Naive thymus-derived CD4-positive, alpha-beta T cell (primary cell): ENCODE measurements around the gene OSBPL5. TPM values are rescaled to one million over a fixed set of nuclear protein-coding genes. Genes with fewer than 3 reads are reported as not detected.

Experiments used
- ATAC-seq: fragments of 150-1000 bp; cut with Tn5 transposase; 2 replicates; pipeline ENCODE4 v1.10.0; 2021; ENCODE audit warnings: mild to moderate bottlenecking, moderate library complexity
- CTCF ChIA-PET: fragments of 350-600 bp; sonication (Branson Sonifier 250); formaldehyde crosslinking; loops from one replicate; lab custom pipeline; 2021; ENCODE audit warnings: antibody characterized with exemption; lab: Charles Lee
- POLR2A ChIA-PET: fragments of 350-600 bp; sonication (Branson Sonifier 250); formaldehyde crosslinking; loops from one replicate; lab custom pipeline; 2021; ENCODE audit warnings: antibody characterized with exemption, inconsistent platforms; lab: Charles Lee
- DNase-seq, 9 donors: peaks; one replicate each; pipeline versions ENCODE4 v3.0.0 to v3.0.0-alpha.2; 2020 to 2022; ENCODE audit warnings: mixed read lengths in 1 of 9
- H3K27ac ChIP-seq: one replicate; pipeline ENCODE4 v1.7.0; 2013; ENCODE audit warnings: mild to moderate bottlenecking, low read depth, low read length, moderate library complexity
- H3K27me3 ChIP-seq, 2 donors: one replicate each; pipeline ENCODE4 v1.7.0; 2013; ENCODE audit warnings: low read length in 2 of 2, mild to moderate bottlenecking in 2 of 2, moderate library complexity in 2 of 2; ENCODE audit not compliant: control insufficient read depth in 2 of 2, insufficient read depth in 2 of 2
- H3K36me3 ChIP-seq, 3 experiments: 1 replicate in 2 of 3; 2 replicates in 1 of 3; pipeline ENCODE4 v1.7.0; 2013; ENCODE audit warnings: low read length in 3 of 3, mild to moderate bottlenecking in 3 of 3, moderate library complexity in 1 of 3; ENCODE audit not compliant: insufficient read depth in 3 of 3, control insufficient read depth in 2 of 3
- H3K4me1 ChIP-seq, 2 donors: one replicate each; pipeline ENCODE4 v1.7.0; 2013; ENCODE audit warnings: low read length in 2 of 2, mild to moderate bottlenecking in 2 of 2, moderate library complexity in 1 of 2; ENCODE audit not compliant: control insufficient read depth in 2 of 2, insufficient read depth in 2 of 2
- H3K4me3 ChIP-seq: 2 replicates; pipeline ENCODE4 v1.7.0; 2013; ENCODE audit warnings: mild to moderate bottlenecking, low read length
- H3K9me3 ChIP-seq, 3 experiments: 1 replicate in 2 of 3; 2 replicates in 1 of 3; pipeline ENCODE4 v1.7.0; 2013; ENCODE audit warnings: low read length in 3 of 3; ENCODE audit not compliant: control insufficient read depth in 2 of 3
- H3K27ac Mint-ChIP-seq, 9 donors: one replicate each; pipeline ENCODE4 v1.8.0; 2020 to 2022; ENCODE audit warnings: mixed read lengths in 9 of 9, mild to moderate bottlenecking in 8 of 9, moderate library complexity in 5 of 9, inconsistent platforms in 2 of 9
- H3K27me3 Mint-ChIP-seq, 5 donors: one replicate each; pipeline ENCODE4 v1.8.0; 2021 to 2022; ENCODE audit warnings: mixed read lengths in 5 of 5, mild to moderate bottlenecking in 1 of 5
- H3K36me3 Mint-ChIP-seq, 5 donors: one replicate each; pipeline ENCODE4 v1.8.0; 2020 to 2022; ENCODE audit warnings: mixed read lengths in 5 of 5, mild to moderate bottlenecking in 3 of 5, inconsistent platforms in 1 of 5
- H3K4me1 Mint-ChIP-seq, 7 donors: one replicate each; pipeline ENCODE4 v1.8.0; 2020 to 2022; ENCODE audit warnings: mixed read lengths in 7 of 7, mild to moderate bottlenecking in 3 of 7, inconsistent platforms in 1 of 7
- H3K4me3 Mint-ChIP-seq, 10 donors: one replicate each; pipeline ENCODE4 v1.8.0; 2020 to 2022; ENCODE audit warnings: mild to moderate bottlenecking in 10 of 10, mixed read lengths in 10 of 10, moderate library complexity in 6 of 10, inconsistent platforms in 2 of 10
- H3K9me3 Mint-ChIP-seq, 11 donors: one replicate each; pipeline ENCODE4 v1.8.0; 2020 to 2022; ENCODE audit warnings: mixed read lengths in 11 of 11, mild to moderate bottlenecking in 4 of 11, inconsistent platforms in 1 of 11, moderate library complexity in 1 of 11
- intact Hi-C, 2 donors: fragments of 100-400 bp; cut with micrococcal nuclease; formaldehyde crosslinking; loops; one replicate each; pipeline ENCODE4 v1.15.1; 2023
- polyA plus RNA-seq, 2 donors: library from polyadenylated mRNA; unstranded; fragments of 300-500 nt; fragmentation: Illumina TruSeq; gene quantifications; one replicate each; pipeline ENCODE4 v1.2.3, GENCODE V29; 2021
- total RNA-seq, 6 experiments: library from RNA in 5 of 6; stranded (reverse) in 5 of 6; gene quantifications; 1 replicate in 5 of 6; 2 replicates in 1 of 6; pipeline ENCODE4 v1.2.3 and lab custom pipeline; 2021 to 2026

Gene OSBPL5
- total and polyA plus RNA-seq, 7 experiments from 2014 or later, result 0.51 to 76.7 (median 5.5) TPM

- H3K9me3 ChIP-seq, result no peaks in the 10 kb centered on the region
- Mint-ChIP-seq H3K27ac (no peak overlapping the region), H3K4me3 (no peak overlapping the region), H3K4me1 (peaks cover 0 to 6% (median 4%) of the 10 kb centered on the region in 7 donors), H3K27me3 (peaks cover 4 to 31% (median 19%) of the 10 kb centered on the region in 5 donors), H3K36me3 (no peaks in the 10 kb centered on the region), H3K9me3 (no peaks in the 10 kb centered on the region)
- ATAC-seq (no peak), DNase-seq (no peak)
- ChIA-PET CTCF (no interaction called here), POLR2A (no interaction called here)
- intact Hi-C loops, result no loop called here
- no peak overlapping the region for H3K27ac ChIP-seq
- no peaks in the 10 kb centered on the region for H3K4me1 ChIP-seq
- no peak overlapping the region for H3K4me3 ChIP-seq
- H3K27me3 ChIP-seq, result no peaks in the 10 kb centered on the region
- no peaks in the 10 kb centered on the region for H3K36me3 ChIP-seq
These were observed 32.9 kb upstream of the OSBPL5 start for GRCh38 chr11:3197878-3198528.

- Histone ChIP-seq H3K36me3 (no peaks in the 10 kb centered on the region), H3K4me1 (no peaks in the 10 kb centered on the region), H3K27me3 (no peaks in the 10 kb centered on the region), H3K9me3 (no peaks in the 10 kb centered on the region), H3K4me3 (no peak overlapping the region), H3K27ac (no peak overlapping the region)
- Mint-ChIP-seq H3K27ac (no peak overlapping the region), H3K9me3 (no peaks in the 10 kb centered on the region), H3K27me3 (peaks cover 0 to 24% (median 13%) of the 10 kb centered on the region in 5 donors), H3K4me3 (no peak overlapping the region), H3K4me1 (no peaks in the 10 kb centered on the region), H3K36me3 (no peaks in the 10 kb centered on the region)
- CTCF ChIA-PET, result no interaction called here
- intact Hi-C loops, result no loop called here
- ATAC-seq, result no peak
- POLR2A ChIA-PET, result no interaction called here
- DNase-seq, result no peak
These were observed 32.1 kb upstream of the OSBPL5 start for GRCh38 chr11:3197044-3197695.

- Histone ChIP-seq H3K36me3 (no peaks in the 10 kb centered on the region), H3K4me3 (no peak overlapping the region), H3K27me3 (no peaks in the 10 kb centered on the region), H3K9me3 (no peaks in the 10 kb centered on the region), H3K27ac (no peak overlapping the region), H3K4me1 (no peaks in the 10 kb centered on the region)
- H3K36me3 Mint-ChIP-seq, result no peaks in the 10 kb centered on the region
- H3K9me3 Mint-ChIP-seq, result no peaks in the 10 kb centered on the region
- ATAC-seq (no peak), DNase-seq (no peak)
- CTCF ChIA-PET, result no interaction called here
- no peak overlapping the region for H3K4me3 Mint-ChIP-seq
- intact Hi-C loops, result no loop called here
- no peaks in the 10 kb centered on the region for H3K4me1 Mint-ChIP-seq
- H3K27ac Mint-ChIP-seq, result no peak overlapping the region
- H3K27me3 Mint-ChIP-seq, result peaks cover 0 to 23% (median 8%) of the 10 kb centered on the region in 5 donors
- POLR2A ChIA-PET, result interaction anchor here (1.1 kb wide), 1 partner anchor 9 kb away, joined by 3 read pairs; no protein-coding TSS in a partner anchor
These were observed 31.3 kb upstream of the OSBPL5 start for GRCh38 chr11:3196161-3197043.

GRCh38 chr11:3195251-3196160 is 30.4 kb upstream of the OSBPL5 start:
- DNase-seq (no peak), ATAC-seq (no peak)
- H3K27ac ChIP-seq, result no peak overlapping the region
- intact Hi-C loops, result no loop called here
- H3K4me1 ChIP-seq, result no peaks in the 10 kb centered on the region
- Mint-ChIP-seq H3K27ac (no peak overlapping the region), H3K4me1 (no peaks in the 10 kb centered on the region), H3K9me3 (no peaks in the 10 kb centered on the region), H3K4me3 (no peak overlapping the region), H3K36me3 (no peaks in the 10 kb centered on the region), H3K27me3 (peaks cover 0 to 14% (median 5%) of the 10 kb centered on the region in 5 donors)
- CTCF ChIA-PET, result no interaction called here
- H3K4me3 ChIP-seq, result no peak overlapping the region
- no peaks in the 10 kb centered on the region for H3K36me3 ChIP-seq
- no peaks in the 10 kb centered on the region for H3K27me3 ChIP-seq
- no peaks in the 10 kb centered on the region for H3K9me3 ChIP-seq
- POLR2A ChIA-PET, result interaction anchor here (1.1 kb wide), 1 partner anchor 10 kb away, joined by 3 read pairs; no protein-coding TSS in a partner anchor

- no peak overlapping the region for H3K27ac Mint-ChIP-seq
- ATAC-seq (no peak), DNase-seq (no peak)
- no peaks in the 10 kb centered on the region for H3K27me3 ChIP-seq
- intact Hi-C loops, result no loop called here
- no peak overlapping the region for H3K27ac ChIP-seq
- no peaks in the 10 kb centered on the region for H3K4me1 ChIP-seq
- H3K4me3 Mint-ChIP-seq, result no peak overlapping the region
- H3K4me1 Mint-ChIP-seq, result no peaks in the 10 kb centered on the region
- no peaks in the 10 kb centered on the region for H3K9me3 Mint-ChIP-seq
- H3K4me3 ChIP-seq, result no peak overlapping the region
- peaks cover 0 to 3% (median 0%) of the 10 kb centered on the region in 3 experiments for H3K9me3 ChIP-seq
- POLR2A ChIA-PET, result no interaction called here
- H3K27me3 Mint-ChIP-seq, result peaks cover 0 to 5% (median 4%) of the 10 kb centered on the region in 5 donors
- CTCF ChIA-PET, result no interaction called here
- H3K36me3 Mint-ChIP-seq, result no peaks in the 10 kb centered on the region
- no peaks in the 10 kb centered on the region for H3K36me3 ChIP-seq
These were observed 29.1 kb upstream of the OSBPL5 start for GRCh38 chr11:3194016-3194816.
